NCI-H1436 (cell line): ENCODE measurements around the gene NPAS3.

Experiments
- DNase-seq: peaks from one replicate; lab custom pipeline; 2025; lab: John Stamatoyannopoulos, UW

The NPAS3 gene

GRCh38 chr14:33714527-33715226 is 776.0 kb downstream of the NPAS3 start:
- DNase-seq: no peak

GRCh38 chr14:33715227-33715528 is 776.5 kb downstream of the NPAS3 start:
- no peak for DNase-seq

- DNase-seq: no peak
Observed at GRCh38 chr14:33716921-33717320, 778.2 kb downstream of the NPAS3 start.

- DNase-seq: no peak
Observed at GRCh38 chr14:33717866-33718265, 779.2 kb downstream of the NPAS3 start.

- DNase-seq: no peak
Observed at GRCh38 chr14:33720284-33720787, 781.7 kb downstream of the NPAS3 start.

- DNase-seq: no peak
Observed at GRCh38 chr14:33726685-33727084, 788.0 kb downstream of the NPAS3 start.

DNA sequence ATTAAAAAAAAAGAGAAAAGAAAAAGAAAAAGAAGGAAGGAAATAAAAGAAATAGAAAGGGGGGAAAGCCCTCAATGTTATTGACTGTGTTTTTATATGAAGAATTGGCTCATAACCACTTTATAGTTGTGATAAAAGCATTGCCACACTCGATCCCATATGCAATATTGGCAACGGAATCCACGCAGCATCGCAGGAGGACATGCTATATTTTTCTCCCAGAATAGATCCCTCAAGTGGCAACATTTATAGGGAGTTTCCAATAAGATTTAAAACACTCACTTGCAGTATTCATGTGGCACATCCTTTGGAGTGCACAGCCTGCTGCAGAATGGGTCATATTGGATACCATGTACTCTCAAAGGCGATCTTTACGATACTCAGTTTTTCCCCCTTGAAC is 788.9 kb downstream of the NPAS3 start:
- no peak for DNase-seq

DNA sequence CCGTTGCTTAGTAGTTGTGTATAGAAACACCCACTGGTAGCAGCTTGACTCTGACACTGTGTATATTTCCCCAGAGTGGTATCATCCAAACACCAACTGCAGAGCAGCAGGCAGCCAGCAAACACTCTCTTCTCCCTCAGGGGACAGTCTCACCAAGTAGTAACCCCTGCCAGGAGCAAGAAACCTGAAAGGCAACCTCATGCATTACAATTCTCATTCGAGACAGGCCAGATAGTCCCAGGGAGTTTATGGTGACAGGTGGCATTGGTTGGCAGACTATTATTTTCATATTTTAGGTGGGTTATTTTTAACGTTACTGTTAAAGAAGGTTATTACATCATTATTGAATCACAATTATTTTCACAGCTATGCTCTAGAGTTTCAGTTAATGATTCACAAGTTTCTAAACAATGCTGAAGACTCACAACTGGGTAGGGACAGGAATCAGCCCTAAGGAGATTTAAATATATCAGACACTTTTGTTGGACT is 789.4 kb downstream of the NPAS3 start:
- no peak for DNase-seq

DNA sequence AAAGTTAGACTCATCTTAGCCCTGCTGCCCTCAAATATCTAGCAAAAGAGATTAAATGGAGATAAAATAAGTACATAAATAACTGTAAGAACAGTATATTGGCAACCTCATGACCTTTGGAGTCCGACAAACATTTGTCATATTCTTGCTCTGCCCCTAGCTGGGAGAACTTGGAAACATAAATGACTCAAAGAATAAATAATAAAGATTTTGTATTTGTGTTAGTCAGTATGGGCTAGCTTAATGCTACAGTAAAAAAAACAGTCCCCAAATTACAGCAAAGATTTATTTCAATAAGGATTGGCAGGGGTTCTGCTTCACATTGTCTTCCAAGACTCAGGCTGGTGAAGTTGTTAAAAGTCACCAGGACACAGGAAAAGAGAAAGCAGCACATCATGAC is 791.5 kb downstream of the NPAS3 start:
- DNase-seq: no peak

GRCh38 chr14:33732175-33732574 is 793.5 kb downstream of the NPAS3 start:
- no peak for DNase-seq

DNA sequence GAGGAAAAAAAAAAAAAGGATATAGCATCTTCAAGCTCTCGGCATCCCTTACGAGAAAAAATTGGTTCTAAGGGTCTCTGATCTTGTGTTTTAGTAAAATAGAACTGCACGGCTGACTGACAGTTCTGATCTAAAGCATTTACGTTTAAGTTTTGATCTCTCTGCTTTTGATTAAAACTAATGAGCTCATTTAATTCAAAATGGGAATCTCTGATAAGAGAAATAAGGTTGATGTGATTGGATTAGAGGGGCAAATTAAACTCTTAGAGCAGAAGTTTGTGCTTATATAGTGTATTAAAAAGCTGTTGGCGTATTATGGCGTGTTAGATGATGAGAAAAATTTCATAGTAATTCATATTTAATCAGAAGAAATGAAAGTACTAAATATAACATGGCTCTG is 794.6 kb downstream of the NPAS3 start:
- no peak for DNase-seq

GRCh38 chr14:33733721-33734120 is 795.0 kb downstream of the NPAS3 start:
- no peak for DNase-seq

GRCh38 chr14:33734387-33734786 is 795.7 kb downstream of the NPAS3 start:
- DNase-seq: no peak

DNA sequence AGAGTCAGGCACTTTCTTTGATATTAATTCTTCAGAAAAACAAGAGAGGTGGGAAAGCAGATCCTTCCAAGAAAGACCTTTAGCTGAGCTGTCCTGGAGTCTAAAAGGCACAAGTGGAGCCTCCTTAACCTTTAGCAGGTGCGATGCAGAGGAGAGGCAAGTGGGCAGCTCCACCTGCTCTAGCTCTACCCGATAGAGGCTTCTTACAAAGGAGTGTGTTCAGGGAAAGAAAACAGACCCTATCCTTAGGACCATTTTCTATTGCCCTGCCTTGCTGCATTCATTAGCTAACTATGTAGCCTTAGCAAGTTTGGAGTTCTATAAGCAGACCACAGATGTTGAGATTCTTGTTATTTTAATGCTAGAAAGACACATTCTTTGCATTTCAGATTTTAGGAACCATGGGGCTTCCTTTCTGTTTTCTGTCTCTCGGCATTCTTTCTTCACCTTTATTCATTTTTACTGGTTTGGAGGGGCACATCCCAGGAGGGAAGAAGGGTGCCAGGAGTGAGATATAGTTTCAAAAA is 797.7 kb downstream of the NPAS3 start:
- no peak for DNase-seq

DNA sequence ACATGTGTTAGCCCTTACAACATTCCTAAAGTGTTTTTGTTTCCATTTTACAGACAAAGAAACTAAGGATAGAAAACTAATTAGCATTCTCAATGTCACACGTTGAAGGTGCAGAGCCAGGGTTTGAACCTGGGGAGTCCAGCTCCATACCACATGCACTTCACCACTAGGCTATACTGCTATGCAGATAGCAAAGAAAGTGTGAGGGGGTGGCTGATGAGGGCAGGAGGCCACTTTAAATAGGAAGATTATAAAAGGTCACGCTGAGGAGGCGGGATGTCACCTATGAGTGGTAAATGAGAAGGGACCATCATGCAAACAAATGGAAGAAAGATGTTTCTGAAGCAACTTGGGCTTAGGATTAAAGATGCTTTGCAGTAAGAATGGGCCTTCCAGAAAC is 798.3 kb downstream of the NPAS3 start:
- no peak for DNase-seq

DNA sequence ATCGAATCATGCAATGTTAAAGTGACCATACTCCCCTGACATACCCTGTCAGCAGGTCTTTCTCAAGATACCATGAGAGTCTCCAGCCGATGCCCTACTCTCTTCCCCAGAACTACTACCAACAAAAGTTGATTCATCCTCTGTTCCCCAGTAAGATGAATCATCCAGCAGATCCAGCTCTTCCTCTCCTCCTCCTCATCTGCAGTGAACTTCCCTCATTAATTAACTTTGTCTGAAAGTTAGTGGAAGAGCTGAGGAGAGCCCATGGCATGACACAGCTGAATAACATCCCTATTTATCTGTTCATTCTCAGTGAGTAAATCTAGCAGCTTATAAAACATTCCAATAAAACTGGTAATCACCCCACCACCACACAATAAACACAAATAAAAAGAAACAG is 798.8 kb downstream of the NPAS3 start:
- no peak for DNase-seq

GRCh38 chr14:33738029-33738428 is 799.4 kb downstream of the NPAS3 start:
- DNase-seq: no peak

GRCh38 chr14:33738491-33738890 is 799.8 kb downstream of the NPAS3 start:
- no peak for DNase-seq

DNA sequence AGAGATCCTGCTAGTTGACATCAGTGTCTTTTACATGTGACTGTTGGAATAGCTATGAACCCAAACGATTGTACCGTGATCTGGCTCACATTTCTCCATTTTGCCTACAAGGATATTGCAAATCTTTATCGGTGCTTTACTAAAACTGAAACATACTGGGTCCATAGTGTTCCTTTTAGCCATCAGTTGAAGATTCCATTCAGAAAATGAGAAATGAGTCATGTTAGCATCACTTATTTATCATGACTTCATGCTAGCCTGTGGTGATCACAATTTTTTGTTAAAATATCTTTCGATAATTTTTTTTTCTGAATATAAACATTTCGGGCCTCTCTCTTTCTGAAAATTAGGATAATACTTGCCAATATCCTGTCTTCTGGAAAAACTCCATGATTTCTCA is 801.9 kb downstream of the NPAS3 start:
- DNase-seq: no peak

DNA sequence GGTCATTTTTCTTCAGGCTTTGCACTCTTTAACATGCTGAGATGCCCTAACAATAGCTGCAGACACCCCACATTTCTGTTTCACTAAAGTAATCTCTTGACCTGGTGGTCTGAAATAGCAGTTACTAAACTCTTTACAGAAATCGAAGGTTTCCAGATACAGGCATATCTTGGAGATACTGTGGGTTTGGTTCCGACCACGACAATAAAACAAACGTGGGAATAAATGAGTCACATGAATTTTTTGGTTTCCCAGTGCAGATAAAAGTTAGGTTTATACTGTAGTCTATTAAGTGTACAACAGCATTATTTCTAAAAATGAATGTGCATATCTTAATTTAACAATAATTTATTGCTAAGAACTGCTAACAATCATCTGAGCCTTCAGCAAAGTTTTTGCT is 803.5 kb downstream of the NPAS3 start:
- DNase-seq: no peak

GRCh38 chr14:33745163-33745562 is 806.5 kb downstream of the NPAS3 start:
- DNase-seq: no peak

DNA sequence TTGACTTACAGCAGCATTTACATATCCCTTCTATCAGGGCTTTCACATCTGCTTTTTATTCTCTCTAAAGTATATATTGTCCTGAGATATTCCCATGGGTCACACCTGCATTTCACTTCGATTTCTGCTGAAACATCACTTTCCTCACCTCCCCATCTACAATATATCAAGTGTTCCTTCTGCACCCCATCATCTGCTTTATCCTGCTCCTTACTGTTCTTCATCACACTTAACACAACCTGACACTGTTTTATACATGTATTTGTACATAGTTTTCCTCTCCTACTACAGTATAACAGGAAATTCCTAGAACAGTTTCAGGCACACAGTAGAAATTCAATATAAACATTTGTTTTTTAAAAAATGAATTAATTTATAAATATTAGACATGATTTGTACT is 809.1 kb downstream of the NPAS3 start:
- DNase-seq: no peak

DNA sequence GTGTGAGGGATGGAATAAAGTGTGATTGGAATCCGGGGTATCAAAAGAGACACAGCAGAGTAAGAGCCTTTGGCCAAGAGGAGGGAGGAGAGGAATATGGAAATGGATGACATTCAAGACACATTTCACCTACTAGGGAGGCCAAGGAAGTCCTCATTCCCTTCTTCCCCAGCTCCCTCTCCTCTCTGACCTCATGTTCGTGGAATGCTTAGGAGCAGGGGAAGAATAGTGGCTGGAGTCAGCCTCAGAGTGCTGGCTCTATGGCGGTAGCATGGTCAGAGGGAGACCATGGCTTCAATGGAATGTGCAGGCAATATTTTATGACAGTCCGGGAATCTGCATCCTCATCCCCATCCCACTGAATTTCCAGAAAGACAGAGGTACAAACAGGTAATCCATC is 815.6 kb downstream of the NPAS3 start:
- no peak for DNase-seq

GRCh38 chr14:33755358-33755757 is 816.7 kb downstream of the NPAS3 start:
- no peak for DNase-seq
